GM08714 (cell line): ENCODE results near the gene SCD5.

ENCODE experiments used
- H3K4me3 ChIP-seq: fragments of 200-500 bp; sonication (Bioruptor generic); 2 replicates; pipeline ENCODE4 v1.5.1; 2014; ENCODE audit warnings: mild to moderate bottlenecking, low read length, inconsistent platforms
- ZNF274 ChIP-seq: IDR thresholded peaks from 2 replicates; pipeline ENCODE4 v1.6.1; 2012; ENCODE audit warnings: mild to moderate bottlenecking, low read depth, low read length

Gene SCD5

GRCh38 chr4:82643994-82644733 is 154.4 kb downstream of the SCD5 start:
- no peak for TF ChIP-seq ZNF274
- H3K4me3 ChIP-seq, result no peak overlapping the region

- no peak overlapping the region for H3K4me3 ChIP-seq
- TF ChIP-seq ZNF274, result no peak
Observed at GRCh38 chr4:82642331-82642730, 156.3 kb downstream of the SCD5 start.

GRCh38 chr4:82640540-82640939 is 158.1 kb downstream of the SCD5 start:
- TF ChIP-seq ZNF274, result no peak
- H3K4me3 ChIP-seq, result no peak overlapping the region

- no peak overlapping the region for H3K4me3 ChIP-seq
- TF ChIP-seq ZNF274, result no peak
Observed at GRCh38 chr4:82639971-82640370, 158.6 kb downstream of the SCD5 start.

GRCh38 chr4:82638479-82638878 is 160.1 kb downstream of the SCD5 start:
- no peak overlapping the region for H3K4me3 ChIP-seq
- TF ChIP-seq ZNF274, result no peak

- TF ChIP-seq ZNF274, result no peak
- H3K4me3 ChIP-seq, result no peak overlapping the region
Observed at GRCh38 chr4:82630079-82630478, 168.5 kb downstream of the SCD5 start.

- no peak overlapping the region for H3K4me3 ChIP-seq
- no peak for TF ChIP-seq ZNF274
Observed at GRCh38 chr4:82629238-82630000, 169.2 kb downstream of the SCD5 start.

GRCh38 chr4:82626251-82626868 is 172.2 kb downstream of the SCD5 start:
- no peak for TF ChIP-seq ZNF274
- H3K4me3 ChIP-seq, result no peak overlapping the region

GRCh38 chr4:82624819-82625218 is 173.8 kb downstream of the SCD5 start:
- TF ChIP-seq ZNF274, result no peak
- H3K4me3 ChIP-seq, result no peak overlapping the region

GRCh38 chr4:82623121-82623683 is 175.4 kb downstream of the SCD5 start:
- no peak overlapping the region for H3K4me3 ChIP-seq
- TF ChIP-seq ZNF274, result no peak

GRCh38 chr4:82621251-82621650 is 177.3 kb downstream of the SCD5 start:
- H3K4me3 ChIP-seq, result no peak overlapping the region
- no peak for TF ChIP-seq ZNF274

- no peak for TF ChIP-seq ZNF274
- H3K4me3 ChIP-seq, result no peak overlapping the region
Observed at GRCh38 chr4:82620126-82620735, 178.4 kb downstream of the SCD5 start.

- no peak overlapping the region for H3K4me3 ChIP-seq
- TF ChIP-seq ZNF274, result no peak
Observed at GRCh38 chr4:82618103-82618720, 180.4 kb downstream of the SCD5 start.

GRCh38 chr4:82614838-82615449 is 183.7 kb downstream of the SCD5 start:
- no peak overlapping the region for H3K4me3 ChIP-seq
- TF ChIP-seq ZNF274, result no peak
